HepG2 (cell line): ENCODE data around the gene PCBP1. TPM values are rescaled to one million over a fixed set of nuclear protein-coding genes. Genes with fewer than 3 reads are reported as not detected.

Experiments used
- ATAC-seq: fragments of 200-7000 bp; cut with Tn5 transposase; 3 replicates; pipeline ENCODE4 v1.9.1; 2020; ENCODE audit warnings: mild to moderate bottlenecking, moderate library complexity
- BruUV-seq: library from RNA; stranded (reverse); fragments of 400-500 nt; replicated peaks from 2 replicates; lab custom pipeline; 2021; lab: Mats Ljungman, UMichigan
- CTCF ChIA-PET: fragments of 300-600 bp; formaldehyde crosslinking; extraction: SDS; loops from one replicate; lab custom pipeline; 2021; ENCODE audit warnings: low total read pairs, inconsistent platforms, low intra/inter-chr PET ratio; lab: Yijun Ruan, JAX
- POLR2A ChIA-PET: fragments of 350-600 bp; sonication (Branson Sonifier 250); formaldehyde crosslinking; loops from one replicate; lab custom pipeline; 2020; ENCODE audit warnings: antibody characterized with exemption, inconsistent platforms; lab: Yijun Ruan, JAX
- DNase-seq: peaks from one replicate; pipeline ENCODE4 v3.0.0-alpha.2; 2015; ENCODE audit warnings: low spot score
- FAIRE-seq: peaks from 3 replicates; lab custom pipeline; 2011; peaks lifted over from hg19 to GRCh38; lab: Jason Lieb, UNC
- H2AFZ ChIP-seq: one replicate; pipeline ENCODE4 v1.6.1; 2011; ENCODE audit warnings: low read length, inconsistent platforms
- H3K27ac ChIP-seq: fragments of 300-600 bp; 3 replicates; pipeline ENCODE4 v1.8.0; 2011; ENCODE audit warnings: mixed run types, mild to moderate bottlenecking, mixed read lengths, low read length, inconsistent platforms; ENCODE audit not compliant: insufficient read depth; ENCODE audit errors: extremely low read length
- H3K27me3 ChIP-seq, 2 experiments: fragments of 200-600 bp in 1 of 2; 2 replicates in 1 of 2; 3 replicates in 1 of 2; pipeline versions ENCODE4 v1.6.0 to v1.8.0; 2011; ENCODE audit warnings: low read length in 2 of 2, mild to moderate bottlenecking in 2 of 2, moderate library complexity in 2 of 2, inconsistent platforms in 1 of 2; ENCODE audit not compliant: insufficient read depth in 2 of 2, control insufficient read depth in 1 of 2
- H3K36me3 ChIP-seq, 2 experiments: fragments of 200-600 bp in 1 of 2; replicated peaks in 1 of 2; 2 replicates in 1 of 2; 3 replicates in 1 of 2; pipeline versions ENCODE4 v1.5.1 to v1.8.0; 2011; ENCODE audit warnings: low read length in 2 of 2, inconsistent platforms in 1 of 2; ENCODE audit not compliant: insufficient read depth in 2 of 2, control insufficient read depth in 1 of 2
- H3K4me1 ChIP-seq: 2 replicates; pipeline ENCODE4 v1.5.1; 2012; ENCODE audit warnings: low read length, inconsistent platforms; ENCODE audit not compliant: insufficient read depth
- H3K4me2 ChIP-seq: 2 replicates; pipeline ENCODE4 v1.6.0; 2011; ENCODE audit warnings: low read depth, low read length, inconsistent platforms
- H3K4me3 ChIP-seq, 3 experiments: fragments of 200-600 bp in 1 of 3; sonication (generic), shearing (Covaris generic) in 1 of 3; replicated peaks in 1 of 3; 2 replicates each; pipeline ENCODE4 v1.5.1; 2011 to 2016; ENCODE audit warnings: low read length in 3 of 3, inconsistent platforms in 2 of 3, low read depth in 2 of 3, mild to moderate bottlenecking in 2 of 3, control low read depth in 1 of 3, mixed read lengths in 1 of 3; ENCODE audit not compliant: insufficient read depth in 1 of 3
- H3K79me2 ChIP-seq: one replicate; pipeline ENCODE4 v1.6.1; 2011; ENCODE audit warnings: low read length, inconsistent platforms; ENCODE audit not compliant: insufficient read depth
- H3K9ac ChIP-seq: 2 replicates; pipeline ENCODE4 v1.6.0; 2011; ENCODE audit warnings: mild to moderate bottlenecking, low read depth, low read length, inconsistent platforms; ENCODE audit not compliant: insufficient read depth
- H3K9me3 ChIP-seq: 2 replicates; pipeline ENCODE4 v1.5.1; 2012; ENCODE audit warnings: mild to moderate bottlenecking, low read length
- H4K20me1 ChIP-seq: 2 replicates; pipeline ENCODE4 v1.6.0; 2011; ENCODE audit warnings: inconsistent platforms, mild to moderate bottlenecking, low read length, moderate library complexity; ENCODE audit not compliant: insufficient read depth
- ARID2 ChIP-seq: sonication (generic); formaldehyde crosslinking; IDR thresholded peaks from 2 replicates; pipeline ENCODE4 v1.8.1; 2022; ENCODE audit warnings: mild to moderate bottlenecking, missing genetic modification reagents, borderline replicate concordance
- E2F2 ChIP-seq: sonication (generic); formaldehyde crosslinking; IDR thresholded peaks from 2 replicates; pipeline ENCODE4 v1.4.0; 2020; ENCODE audit warnings: missing genetic modification reagents, borderline replicate concordance
- GMEB2 ChIP-seq: IDR thresholded peaks from 2 replicates; pipeline ENCODE4 v1.6.1; 2016; ENCODE audit warnings: missing biosample characterization, missing genetic modification reagents, low read depth
- NR0B2 ChIP-seq: sonication (generic); formaldehyde crosslinking; IDR thresholded peaks from 2 replicates; pipeline ENCODE4 v1.4.0; 2020; ENCODE audit warnings: mild to moderate bottlenecking, missing genetic modification reagents
- NR2F1 ChIP-seq, 2 experiments: fragments of 450-650 bp in 1 of 2; formaldehyde crosslinking in 1 of 2; IDR thresholded peaks; 2 replicates each; pipeline versions ENCODE4 v1.5.0 to v1.6.1; 2016 to 2020; ENCODE audit warnings: mild to moderate bottlenecking in 1 of 2, missing compliant biosample characterization in 1 of 2, missing genetic modification reagents in 1 of 2, moderate library complexity in 1 of 2
- PHB2 ChIP-seq: fragments of 450-650 bp; IDR thresholded peaks from 2 replicates; pipeline ENCODE4 v1.6.1; 2018; ENCODE audit not compliant: partially characterized antibody
- RARG ChIP-seq: sonication (generic); formaldehyde crosslinking; IDR thresholded peaks from 2 replicates; pipeline ENCODE4 v1.4.0; 2020; ENCODE audit warnings: low read depth, mild to moderate bottlenecking, missing genetic modification reagents
- REXO4 ChIP-seq: sonication (generic); formaldehyde crosslinking; IDR thresholded peaks from 2 replicates; pipeline ENCODE4 v1.8.0; 2022; ENCODE audit warnings: missing genetic modification reagents, mild to moderate bottlenecking, borderline replicate concordance
- YY1 ChIP-seq: IDR thresholded peaks from 2 replicates; pipeline ENCODE4 v1.6.1; 2011; ENCODE audit warnings: low read length, low read depth, moderate library complexity, mild to moderate bottlenecking; ENCODE audit not compliant: insufficient read depth, insufficient replicate concordance
- ZNF329 ChIP-seq: sonication (generic); formaldehyde crosslinking; IDR thresholded peaks from 2 replicates; pipeline ENCODE4 v1.9.0; 2021; ENCODE audit warnings: low read depth, mild to moderate bottlenecking, missing genetic modification reagents
- ZNF577 ChIP-seq: sonication (generic); formaldehyde crosslinking; IDR thresholded peaks from 2 replicates; pipeline ENCODE4 v1.4.0; 2020; ENCODE audit warnings: mild to moderate bottlenecking, low read depth, missing genetic modification reagents, borderline replicate concordance
- ZNF784 ChIP-seq: sonication (generic); formaldehyde crosslinking; IDR thresholded peaks from 2 replicates; pipeline ENCODE4 v1.5.1; 2020; ENCODE audit warnings: missing genetic modification reagents, mild to moderate bottlenecking, borderline replicate concordance
- ZNF883 ChIP-seq: sonication (generic); formaldehyde crosslinking; IDR thresholded peaks from 2 replicates; pipeline ENCODE4 v1.5.1; 2020; ENCODE audit warnings: mild to moderate bottlenecking, missing genetic modification reagents; ENCODE audit errors: not compliant biosample characterization
- ZSCAN31 ChIP-seq: sonication (generic); formaldehyde crosslinking; IDR thresholded peaks from 2 replicates; pipeline ENCODE4 v1.5.0; 2020; ENCODE audit warnings: low read depth, mild to moderate bottlenecking, missing genetic modification reagents
- WGBS: methylation state at CpG from one replicate; pipeline ENCODE4 v1.1.6; 2017; ENCODE audit warnings: low lambda C conversion rate; 5-methylcytosine and 5-hydroxymethylcytosine counted together
- in situ Hi-C: cut with HindIII; loops from 2 replicates; pipeline ENCODE4 v1.10.0; 2017; ENCODE audit warnings: low pct_unique_long_range_greater_than_20kb; ENCODE audit not compliant: extremely low pct_ligation_motif_present
- intact Hi-C: fragments of 100-400 bp; cut with micrococcal nuclease; formaldehyde crosslinking; loops from one replicate; pipeline ENCODE4 v1.10.0; 2022; ENCODE audit not compliant: unreplicated experiment
- polyA plus RNA-seq, 8 experiments: library from polyadenylated mRNA; depleted of rRNA in 3 of 8; stranded (reverse) in 7 of 8; unstranded in 1 of 8; fragments of >200 nt; fragmentation: Illumina TruSeq in 4 of 8; extraction: Trizol in 4 of 8; gene quantifications; 2 replicates each; pipeline versions ENCODE4 v1.2.1 to v1.2.3, GENCODE V29; 2011 to 2016; ENCODE audit warnings: low read depth in 4 of 8, missing spikeins in 1 of 8, mixed read lengths in 1 of 8; ENCODE audit not compliant: insufficient read depth in 1 of 8
- total RNA-seq, 5 experiments: library from RNA; depleted of rRNA; stranded (reverse); fragments of >200 nt; fragmentation: Illumina TruSeq; extraction: Trizol; gene quantifications; 2 replicates each; pipeline ENCODE4 v1.2.3, GENCODE V29; 2016; ENCODE audit warnings: low read depth in 1 of 5

The PCBP1 gene
- total and polyA plus RNA-seq, 2 of the 13 experiments (the other 11 are each of a cell fraction or from before 2014, with no cell fraction given): 32.0 to 137 TPM

DNA sequence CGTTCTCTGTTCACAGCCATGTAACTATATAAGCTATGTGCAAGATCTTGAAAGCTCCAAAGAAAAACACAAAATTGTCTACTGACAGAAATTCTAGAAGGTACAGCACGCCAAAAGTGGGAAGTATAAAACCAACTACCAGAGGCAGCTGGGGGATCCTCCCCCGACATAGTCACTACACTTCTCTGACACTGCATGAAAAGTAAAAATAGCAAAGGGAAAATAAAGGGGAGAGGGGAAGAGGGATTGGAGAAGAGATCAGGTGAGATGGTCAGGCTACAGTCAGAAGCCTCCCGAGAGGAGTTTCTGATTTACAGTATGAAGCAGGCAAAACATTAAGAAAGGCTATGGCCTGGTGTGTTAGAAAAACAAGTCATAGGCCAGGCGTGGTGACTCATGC is 39.8 kb upstream of the PCBP1 start:
- Histone ChIP-seq H2AFZ (no peak overlapping the region), H3K9me3 (no peaks in the 10 kb centered on the region), H4K20me1 (no peaks in the 10 kb centered on the region), H3K4me2 (no peak overlapping the region)
- DNase-seq (no peak), ATAC-seq (no peak)
- BruUV-seq: no TSS peak
- ChIA-PET CTCF (no interaction called here), POLR2A (interaction anchor here (0.6 to 3.0 kb wide), 2 partner anchors 16 to 133 kb away, joined by 3 to 11 read pairs; partner anchors contain the start of gene MXD1)
- TF ChIP-seq PHB2: no peak
- no peak for TF ChIP-seq ZNF784 (CRISPR knock-in tag)
- no peak for TF ChIP-seq REXO4 (CRISPR knock-in tag)
- TF ChIP-seq, all 625 proteins: peak for 0
- Histone ChIP-seq H3K4me3 (no peak overlapping the region), H3K36me3 (peaks cover 15 to 47% of the 10 kb centered on the region in 2 experiments), H3K4me1 (peaks cover 17% of the 10 kb centered on the region), H3K79me2 (no peaks in the 10 kb centered on the region), H3K9ac (no peak overlapping the region), H3K27ac (no peak overlapping the region), H3K27me3 (no peaks in the 10 kb centered on the region)
- WGBS: 98% methylated on average over 5 of the region's 5 CpGs
- in situ Hi-C loops (no loop called here), intact Hi-C loops (no loop called here)
- no peak for FAIRE-seq

- DNase-seq: no peak
- ATAC-seq: no peak
- H4K20me1 ChIP-seq: no peaks in the 10 kb centered on the region
- no peak for FAIRE-seq
- H3K79me2 ChIP-seq: no peaks in the 10 kb centered on the region
- no peak overlapping the region for H2AFZ ChIP-seq
- H3K4me2 ChIP-seq: no peak overlapping the region
- peak overlapping the region; percentile 6 for H3K27ac ChIP-seq
- in situ Hi-C loops (no loop called here), intact Hi-C loops (no loop called here)
- POLR2A ChIA-PET: interaction anchor here (0.8 to 2.3 kb wide), 3 partner anchors 8 to 135 kb away, joined by 4 to 6 read pairs (median 4); no protein-coding TSS in a partner anchor
- peaks cover 17% of the 10 kb centered on the region for H3K4me1 ChIP-seq
- no peaks in the 10 kb centered on the region for H3K27me3 ChIP-seq
- no peaks in the 10 kb centered on the region for H3K9me3 ChIP-seq
- 94% methylated on average over 1 of the region's 1 CpG for WGBS
- H3K4me3 ChIP-seq: no peak overlapping the region
- H3K36me3 ChIP-seq: peaks cover 15 to 62% of the 10 kb centered on the region in 2 experiments
- CTCF ChIA-PET: no interaction called here
- no peak overlapping the region for H3K9ac ChIP-seq
- no TSS peak for BruUV-seq
- TF ChIP-seq RARG (CRISPR knock-in tag) (no peak), NR2F1 (CRISPR knock-in tag; IDR thresholded peaks at IDR 0.05) (no peak), YY1 (no peak), ARID2 (CRISPR knock-in tag) (no peak), ZNF883 (CRISPR knock-in tag) (no peak), GMEB2 (CRISPR knock-in tag) (no peak), ZNF577 (no peak), ZSCAN31 (no peak), E2F2 (CRISPR knock-in tag) (no peak), ZNF329 (no peak), NR0B2 (CRISPR knock-in tag) (no peak)
These were observed 38.0 kb upstream of the PCBP1 start for GRCh38 chr2:70049255-70049654.
